Measurements from ENCODE around the gene TGM3. TPM values are rescaled to one million over a fixed set of nuclear protein-coding genes. Genes with fewer than 3 reads are reported as not detected.

Gene TGM3
- total RNA-seq, 1 experiment from 2014 or later: not detected

GRCh38 chr20:2332711-2333110 is 36.9 kb downstream of the TGM3 start:
- H3K4me1 Mint-ChIP-seq (ENCODE audit: insufficient read depth, unreplicated experiment): peaks cover 6% of the 10 kb centered on the region
- TF ChIP-seq, protein P1, sequence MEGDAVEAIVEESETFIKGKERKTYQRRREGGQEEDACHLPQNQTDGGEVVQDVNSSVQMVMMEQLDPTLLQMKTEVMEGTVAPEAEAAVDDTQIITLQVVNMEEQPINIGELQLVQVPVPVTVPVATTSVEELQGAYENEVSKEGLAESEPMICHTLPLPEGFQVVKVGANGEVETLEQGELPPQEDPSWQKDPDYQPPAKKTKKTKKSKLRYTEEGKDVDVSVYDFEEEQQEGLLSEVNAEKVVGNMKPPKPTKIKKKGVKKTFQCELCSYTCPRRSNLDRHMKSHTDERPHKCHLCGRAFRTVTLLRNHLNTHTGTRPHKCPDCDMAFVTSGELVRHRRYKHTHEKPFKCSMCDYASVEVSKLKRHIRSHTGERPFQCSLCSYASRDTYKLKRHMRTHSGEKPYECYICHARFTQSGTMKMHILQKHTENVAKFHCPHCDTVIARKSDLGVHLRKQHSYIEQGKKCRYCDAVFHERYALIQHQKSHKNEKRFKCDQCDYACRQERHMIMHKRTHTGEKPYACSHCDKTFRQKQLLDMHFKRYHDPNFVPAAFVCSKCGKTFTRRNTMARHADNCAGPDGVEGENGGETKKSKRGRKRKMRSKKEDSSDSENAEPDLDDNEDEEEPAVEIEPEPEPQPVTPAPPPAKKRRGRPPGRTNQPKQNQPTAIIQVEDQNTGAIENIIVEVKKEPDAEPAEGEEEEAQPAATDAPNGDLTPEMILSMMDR (IDR thresholded peaks at IDR 0.05; ENCODE audit: unreplicated experiment): no peak
- no TSS peak for BruUV-seq (replicated peaks)
- H3K27me3 Mint-ChIP-seq (ENCODE audit: insufficient read depth, unreplicated experiment): peaks cover 32% of the 10 kb centered on the region
- no peak overlapping the region for H3K27ac Mint-ChIP-seq (ENCODE audit: low read depth, unreplicated experiment)
- peaks cover 5% of the 10 kb centered on the region for H3K36me3 Mint-ChIP-seq (ENCODE audit: insufficient read depth, unreplicated experiment)
- peaks cover 6% of the 10 kb centered on the region for H3K9me3 Mint-ChIP-seq (ENCODE audit: unreplicated experiment)
- H3K4me3 Mint-ChIP-seq (ENCODE audit: unreplicated experiment): no peak overlapping the region
- intact Hi-C loops (cut with micrococcal nuclease): no loop called here
- ChIA-PET POLR2A (no interaction called here), CTCF (interaction anchor here (1.1 kb wide), 1 partner anchor 96 kb away, joined by 4 read pairs; no protein-coding TSS in a partner anchor)
- no peak for DNase-seq (ENCODE audit: unreplicated experiment)

DNA sequence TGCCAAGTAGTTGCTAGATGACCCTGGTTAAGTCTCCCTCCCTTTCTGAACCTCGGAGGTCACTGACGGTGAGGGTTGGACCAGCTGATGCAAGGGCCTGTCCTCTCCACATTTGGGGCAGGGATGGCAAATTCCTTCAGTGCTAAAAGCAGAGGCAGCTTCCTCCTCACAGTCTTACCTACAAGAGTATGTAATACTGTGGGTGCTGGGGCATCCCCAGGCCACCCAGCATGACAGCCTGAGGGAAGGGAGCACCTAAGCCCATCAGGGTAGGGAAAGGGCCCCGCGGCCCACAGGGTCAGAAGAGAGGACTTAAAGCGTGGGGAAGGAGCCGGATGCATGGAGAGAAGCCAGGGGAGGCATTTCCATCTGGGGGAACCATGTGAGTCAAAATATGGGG is 38.0 kb downstream of the TGM3 start:
- Mint-ChIP-seq H3K27me3 (ENCODE audit: insufficient read depth, unreplicated experiment) (peaks cover 32% of the 10 kb centered on the region), H3K4me3 (ENCODE audit: unreplicated experiment) (no peak overlapping the region), H3K36me3 (ENCODE audit: insufficient read depth, unreplicated experiment) (peaks cover 5% of the 10 kb centered on the region), H3K4me1 (ENCODE audit: insufficient read depth, unreplicated experiment) (peaks cover 6% of the 10 kb centered on the region), H3K9me3 (ENCODE audit: unreplicated experiment) (peaks cover 6% of the 10 kb centered on the region), H3K27ac (ENCODE audit: low read depth, unreplicated experiment) (no peak overlapping the region)
- DNase-seq (ENCODE audit: unreplicated experiment): no peak
- intact Hi-C loops (cut with micrococcal nuclease): no loop called here
- CTCF ChIA-PET: interaction anchor here (1.1 kb wide), 2 partner anchors 17 to 98 kb away, joined by 3 to 4 read pairs; no protein-coding TSS in a partner anchor
- POLR2A ChIA-PET: interaction anchor here (1.0 kb wide), 1 partner anchor 19 kb away, joined by 4 read pairs; no protein-coding TSS in a partner anchor
- TF ChIP-seq, protein P1 (IDR thresholded peaks at IDR 0.05; ENCODE audit: unreplicated experiment): no peak
- no TSS peak for BruUV-seq (replicated peaks)

- no peak for DNase-seq (ENCODE audit: unreplicated experiment)
- intact Hi-C loops (cut with micrococcal nuclease): no loop called here
- H3K27ac Mint-ChIP-seq (ENCODE audit: low read depth, unreplicated experiment): no peak overlapping the region
- no TSS peak for BruUV-seq (replicated peaks)
- H3K9me3 Mint-ChIP-seq (ENCODE audit: unreplicated experiment): peaks cover 6% of the 10 kb centered on the region
- ChIA-PET POLR2A (no interaction called here), CTCF (interaction anchor here (0.6 to 1.0 kb wide), 4 partner anchors 8 to 111 kb away, joined by 3 to 4 read pairs (median 3); no protein-coding TSS in a partner anchor)
- H3K4me3 Mint-ChIP-seq (ENCODE audit: unreplicated experiment): no peak overlapping the region
- peaks cover 5% of the 10 kb centered on the region for H3K36me3 Mint-ChIP-seq (ENCODE audit: insufficient read depth, unreplicated experiment)
- H3K27me3 Mint-ChIP-seq (ENCODE audit: insufficient read depth, unreplicated experiment): peaks cover 25% of the 10 kb centered on the region
- TF ChIP-seq, protein P1 (IDR thresholded peaks at IDR 0.05; ENCODE audit: unreplicated experiment): no peak
- H3K4me1 Mint-ChIP-seq (ENCODE audit: insufficient read depth, unreplicated experiment): peaks cover 6% of the 10 kb centered on the region
Observed at GRCh38 chr20:2335096-2335870, 39.5 kb downstream of the TGM3 start.

DNA sequence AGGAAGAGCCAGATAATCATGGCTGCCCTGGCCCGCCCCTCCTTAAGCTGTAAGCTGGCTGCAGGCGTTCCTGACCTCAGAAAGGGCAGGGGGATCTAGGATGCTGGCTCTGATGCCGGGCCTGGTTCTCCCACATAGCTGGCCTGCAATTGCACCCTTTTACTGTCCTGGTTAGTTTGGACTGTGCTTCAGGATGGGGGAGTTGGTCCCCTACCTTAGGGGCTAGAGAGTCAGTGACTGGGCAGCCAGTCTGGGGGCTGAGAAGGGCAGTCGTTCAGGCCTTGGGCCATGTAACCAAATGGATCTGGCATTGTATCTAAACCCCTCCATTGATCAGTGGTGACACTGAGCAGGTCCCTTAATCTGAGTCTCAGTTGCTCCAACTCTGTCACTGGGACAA is 40.7 kb downstream of the TGM3 start:
- no TSS peak for BruUV-seq (replicated peaks)
- H3K9me3 Mint-ChIP-seq (ENCODE audit: unreplicated experiment): peaks cover 6% of the 10 kb centered on the region
- no peak for DNase-seq (ENCODE audit: unreplicated experiment)

More for the DNA sequence above, 40.7 kb downstream of the TGM3 start:
- peaks cover 5% of the 10 kb centered on the region for H3K36me3 Mint-ChIP-seq (ENCODE audit: insufficient read depth, unreplicated experiment)
- CTCF ChIA-PET: interaction anchor here (0.7 kb wide), 1 partner anchor 129 kb away, joined by 4 read pairs; no protein-coding TSS in a partner anchor
- H3K4me3 Mint-ChIP-seq (ENCODE audit: unreplicated experiment): no peak overlapping the region
- POLR2A ChIA-PET: no interaction called here
- intact Hi-C loops (cut with micrococcal nuclease): no loop called here
- TF ChIP-seq, protein P1 (IDR thresholded peaks at IDR 0.05; ENCODE audit: unreplicated experiment): no peak
- H3K4me1 Mint-ChIP-seq (ENCODE audit: insufficient read depth, unreplicated experiment): peaks cover 6% of the 10 kb centered on the region
- peaks cover 13% of the 10 kb centered on the region for H3K27me3 Mint-ChIP-seq (ENCODE audit: insufficient read depth, unreplicated experiment)
- no peak overlapping the region for H3K27ac Mint-ChIP-seq (ENCODE audit: low read depth, unreplicated experiment)
